G401.6 (cell line): ENCODE measurements around the gene MVB12B.

Experiments
- FAIRE-seq: peaks from 2 replicates; lab custom pipeline; 2012; peaks lifted over from hg19 to GRCh38; lab: Jason Lieb, UNC

Gene MVB12B

GRCh38 chr9:126386776-126387175, 60.1 kb downstream of the MVB12B start:
- FAIRE-seq = no peak

GRCh38 chr9:126388964-126389708, 62.5 kb downstream of the MVB12B start:
- FAIRE-seq = no peak

GRCh38 chr9:126389992-126390391, 63.4 kb downstream of the MVB12B start:
- no peak for FAIRE-seq

- no peak for FAIRE-seq
Measured at GRCh38 chr9:126390923-126391322, 64.3 kb downstream of the MVB12B start.

- no peak for FAIRE-seq
Measured at GRCh38 chr9:126391713-126392661, 65.4 kb downstream of the MVB12B start.

- no peak for FAIRE-seq
Measured at GRCh38 chr9:126392662-126393371, 66.2 kb downstream of the MVB12B start.

GRCh38 chr9:126393876-126394275, 67.2 kb downstream of the MVB12B start:
- no peak for FAIRE-seq

- no peak for FAIRE-seq
Measured at GRCh38 chr9:126394802-126395201, 68.2 kb downstream of the MVB12B start.

- FAIRE-seq = no peak
Measured at GRCh38 chr9:126395439-126396212, 69.0 kb downstream of the MVB12B start.

GRCh38 chr9:126397056-126397455, 70.4 kb downstream of the MVB12B start:
- FAIRE-seq = no peak

GRCh38 chr9:126398403-126399058, 71.9 kb downstream of the MVB12B start:
- peak; percentile 78 for FAIRE-seq

- FAIRE-seq = no peak
Measured at GRCh38 chr9:126399251-126399650, 72.6 kb downstream of the MVB12B start.

GRCh38 chr9:126399789-126400188, 73.2 kb downstream of the MVB12B start:
- FAIRE-seq = no peak

GRCh38 chr9:126400571-126400970, 73.9 kb downstream of the MVB12B start:
- no peak for FAIRE-seq

GRCh38 chr9:126401107-126401506, 74.5 kb downstream of the MVB12B start:
- no peak for FAIRE-seq

GRCh38 chr9:126401581-126401980, 75.0 kb downstream of the MVB12B start:
- FAIRE-seq = no peak

- no peak for FAIRE-seq
Measured at GRCh38 chr9:126403397-126403796, 76.8 kb downstream of the MVB12B start.

- FAIRE-seq = no peak
Measured at GRCh38 chr9:126404459-126404858, 77.8 kb downstream of the MVB12B start.

GRCh38 chr9:126406075-126406667, 79.5 kb downstream of the MVB12B start:
- no peak for FAIRE-seq

- no peak for FAIRE-seq
Measured at GRCh38 chr9:126407114-126407870, 80.7 kb downstream of the MVB12B start.
